NCI-H446 (cell line): ENCODE measurements around the gene RCOR2.
"Not testable (repeated sequence)": the region's sequence is repeated elsewhere in the genome, so short reads cannot be mapped to it uniquely, and the experiment has no call there.

ENCODE experiments used
- DNase-seq, 2 experiments: peaks; one replicate each; lab custom pipeline; 2025; lab: John Stamatoyannopoulos, UW

Gene RCOR2

DNA sequence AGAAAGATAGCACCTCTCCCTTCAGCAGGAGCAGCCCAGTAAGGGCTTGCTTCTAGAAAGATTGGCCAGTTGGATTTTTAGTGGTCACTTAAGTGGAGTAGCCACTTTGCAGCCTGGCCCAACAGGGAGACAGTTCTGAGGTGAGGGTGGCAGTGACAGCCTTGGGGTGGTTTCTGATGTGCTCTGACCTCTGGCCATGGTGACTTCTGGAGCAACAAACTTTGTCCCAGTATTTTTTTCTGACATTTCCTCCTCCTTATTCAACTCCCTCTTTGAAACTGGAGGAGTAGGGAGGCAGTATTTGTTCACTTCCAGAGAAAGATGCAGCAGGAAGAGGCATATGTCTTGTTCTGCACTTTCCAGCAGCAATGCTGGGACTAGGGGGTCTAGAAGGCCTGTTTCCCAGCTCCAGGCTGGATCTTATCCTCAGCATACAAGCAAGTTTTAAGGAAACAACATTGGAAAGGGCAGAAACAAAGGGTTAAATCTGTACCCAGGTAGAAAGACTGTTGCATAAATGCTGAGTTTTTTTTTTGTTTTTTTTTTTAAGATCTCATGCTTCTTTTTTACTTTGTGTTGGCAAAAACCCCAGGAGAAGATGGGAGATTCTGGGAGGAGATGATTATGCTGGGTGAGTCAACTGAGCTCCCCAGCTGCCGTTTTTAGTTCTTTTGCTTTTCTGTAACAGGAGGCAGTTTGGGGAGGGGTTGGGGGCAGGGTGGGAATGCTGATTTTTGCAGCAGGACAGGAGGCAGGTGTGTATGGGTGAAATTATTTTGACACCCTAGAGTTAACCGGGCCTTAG is 37.2 kb downstream of the RCOR2 start:
- peak; percentile 19 to 57 for DNase-seq

- no peak for DNase-seq
Observed at GRCh38 chr11:63877658-63878241, 39.2 kb downstream of the RCOR2 start.

- DNase-seq, result no peak
Observed at GRCh38 chr11:63876616-63877015, 40.3 kb downstream of the RCOR2 start.

DNA sequence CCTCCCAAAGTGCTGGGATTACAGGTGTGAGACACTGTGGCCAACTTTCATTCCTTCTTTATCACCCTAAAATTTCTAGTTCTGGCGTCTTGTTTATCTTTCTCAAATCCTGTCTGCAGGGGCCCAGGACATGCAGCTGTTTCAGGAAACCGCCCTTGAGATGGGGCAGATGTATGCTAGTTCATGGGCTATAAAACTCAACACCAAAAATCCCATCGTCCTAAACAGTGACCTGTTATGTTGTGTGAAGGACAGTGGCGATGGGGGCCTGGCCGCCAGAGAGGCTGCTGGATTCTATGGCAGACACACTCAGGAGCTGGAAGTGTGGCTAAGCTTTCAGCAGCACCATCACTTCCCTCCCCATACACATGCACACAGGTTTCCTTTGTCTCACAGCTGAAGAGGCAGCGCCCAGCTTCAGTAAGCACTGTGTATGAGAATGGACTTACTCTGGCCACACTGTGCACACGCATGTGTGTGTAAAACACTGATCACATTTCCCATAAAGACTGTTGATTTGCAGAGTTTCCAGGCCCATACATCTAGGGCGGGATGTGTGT is 41.4 kb downstream of the RCOR2 start:
- DNase-seq, result no peak

DNA sequence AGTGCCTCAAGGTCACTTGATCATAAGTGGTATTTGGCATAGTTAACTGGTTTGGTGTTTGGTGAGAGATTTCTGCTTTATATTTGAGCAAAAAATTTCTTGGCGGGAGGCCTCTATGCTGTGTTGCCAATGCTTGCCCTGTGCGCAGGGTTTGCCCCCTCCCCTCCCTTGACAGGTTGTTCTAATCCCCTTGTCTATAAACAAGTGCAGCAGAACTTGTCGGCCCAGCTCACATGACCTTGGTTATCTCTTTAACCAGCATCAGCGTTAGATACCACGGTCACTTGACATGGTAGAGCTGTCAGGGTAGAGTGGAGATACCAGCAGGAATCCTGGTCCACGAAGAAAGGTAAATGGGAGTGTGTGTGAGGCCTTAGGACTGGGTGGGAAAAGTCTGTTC is 42.5 kb downstream of the RCOR2 start:
- DNase-seq, result no peak

GRCh38 chr11:63873311-63873710 is 43.7 kb downstream of the RCOR2 start:
- DNase-seq, result no peak

DNA sequence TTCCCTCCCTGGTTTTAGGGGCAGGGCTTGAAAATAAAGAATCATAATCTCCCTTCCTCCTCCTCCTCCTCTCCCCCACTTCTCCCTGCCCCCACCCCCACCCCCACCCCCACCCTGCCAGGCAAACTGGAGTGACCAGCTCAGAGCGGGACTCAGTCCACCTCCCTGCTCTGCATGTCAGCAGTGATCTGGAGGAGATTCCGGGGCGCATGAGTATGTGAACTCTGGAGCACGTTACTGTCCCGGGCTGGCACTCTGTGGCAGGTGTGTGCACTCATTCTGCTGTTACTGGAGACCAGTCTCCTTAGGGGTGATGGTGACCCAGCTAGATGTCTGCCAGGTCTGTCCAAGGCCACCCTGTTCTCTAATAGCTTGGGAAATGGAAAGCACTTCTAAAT is 44.2 kb downstream of the RCOR2 start:
- DNase-seq, result no peak

GRCh38 chr11:63871962-63872799 is 44.8 kb downstream of the RCOR2 start:
- DNase-seq, result peak in 1 of 2 experiments; percentile 50

- DNase-seq, result no peak
Observed at GRCh38 chr11:63870351-63871140, 46.4 kb downstream of the RCOR2 start.

DNA sequence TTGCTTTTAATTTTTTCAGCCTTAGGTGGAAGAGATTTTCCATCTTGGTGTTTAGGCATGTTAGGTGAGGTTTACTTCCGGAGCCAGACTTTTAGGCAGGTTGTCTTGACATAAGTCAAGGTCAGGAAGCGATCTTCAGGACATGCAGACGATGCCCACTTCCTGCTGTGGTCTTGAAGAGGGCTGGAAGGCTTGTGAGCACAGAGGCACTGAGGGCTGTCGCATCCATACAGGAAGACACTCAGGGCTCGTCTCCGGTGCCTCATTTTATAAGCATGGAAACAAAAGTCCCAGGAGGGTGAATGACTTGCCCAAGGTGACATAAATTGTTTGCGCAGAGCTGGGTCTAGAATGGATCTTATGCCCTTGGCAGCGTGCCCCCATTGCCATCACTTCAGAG is 47.3 kb downstream of the RCOR2 start:
- DNase-seq, result no peak

DNA sequence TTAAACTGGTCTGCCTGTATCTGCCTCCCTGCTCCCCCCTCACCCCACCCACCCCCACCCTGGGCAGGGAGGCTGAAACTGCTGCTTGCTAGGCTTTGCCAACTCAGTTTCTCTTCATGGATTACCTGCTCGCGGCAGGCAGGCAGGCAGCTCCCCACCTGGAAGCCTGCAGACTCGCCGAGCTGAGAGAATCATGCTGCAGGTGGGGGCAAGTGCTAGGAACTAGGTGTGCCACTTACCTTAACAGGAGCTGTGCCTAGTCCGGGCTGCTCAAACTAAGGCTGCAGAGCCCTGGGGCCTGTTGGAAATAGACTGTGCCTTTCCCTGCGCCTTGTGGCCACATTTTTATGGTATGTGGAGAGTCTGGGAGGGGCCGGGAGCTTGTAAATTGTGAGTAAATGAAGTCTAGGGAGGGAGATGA is 47.8 kb downstream of the RCOR2 start:
- no peak for DNase-seq

- DNase-seq, result no peak
Observed at GRCh38 chr11:63868399-63869064, 48.4 kb downstream of the RCOR2 start.

DNA sequence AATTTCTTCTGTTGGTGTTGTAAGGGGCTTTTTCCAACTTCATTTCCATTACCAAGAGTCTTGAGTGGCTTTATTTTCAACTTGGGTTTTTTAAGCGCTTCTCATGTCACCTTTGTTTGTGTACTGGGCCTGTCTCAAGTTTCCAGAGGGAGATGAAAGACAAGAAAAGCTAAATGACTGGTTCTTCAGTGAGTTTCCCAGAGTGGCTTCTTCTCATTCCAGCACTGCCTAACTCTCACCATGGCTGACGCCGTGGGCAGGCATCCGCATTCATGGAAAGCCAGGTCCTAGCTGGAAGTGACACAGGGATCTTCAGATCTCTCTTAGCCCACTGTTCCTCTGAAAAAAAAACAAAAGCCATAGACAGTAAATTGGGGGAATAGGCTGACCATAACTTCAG is 49.5 kb downstream of the RCOR2 start:
- DNase-seq, result no peak

DNA sequence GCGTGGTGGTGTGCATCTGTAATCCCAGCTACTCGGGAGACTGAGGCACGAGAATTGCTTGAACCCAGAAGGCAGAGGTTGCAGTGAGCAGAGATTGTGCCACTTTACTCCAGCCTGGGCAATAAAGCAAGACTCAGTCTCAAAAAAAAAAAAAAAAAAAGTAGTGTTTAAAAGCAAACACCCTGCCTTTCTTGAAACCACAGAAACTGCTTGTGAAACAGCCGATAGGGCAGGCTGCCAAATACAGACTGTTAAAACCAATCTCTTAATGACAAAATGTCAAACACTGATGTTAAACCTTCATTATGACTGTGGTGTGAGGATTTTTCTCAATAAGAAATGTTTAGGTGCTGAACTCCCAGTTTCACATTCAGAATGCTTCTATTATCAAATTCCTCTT is 50.8 kb downstream of the RCOR2 start:
- no peak for DNase-seq

- DNase-seq, result not testable (repeated sequence)
Observed at GRCh38 chr11:63863620-63864019, 53.3 kb downstream of the RCOR2 start.

DNA sequence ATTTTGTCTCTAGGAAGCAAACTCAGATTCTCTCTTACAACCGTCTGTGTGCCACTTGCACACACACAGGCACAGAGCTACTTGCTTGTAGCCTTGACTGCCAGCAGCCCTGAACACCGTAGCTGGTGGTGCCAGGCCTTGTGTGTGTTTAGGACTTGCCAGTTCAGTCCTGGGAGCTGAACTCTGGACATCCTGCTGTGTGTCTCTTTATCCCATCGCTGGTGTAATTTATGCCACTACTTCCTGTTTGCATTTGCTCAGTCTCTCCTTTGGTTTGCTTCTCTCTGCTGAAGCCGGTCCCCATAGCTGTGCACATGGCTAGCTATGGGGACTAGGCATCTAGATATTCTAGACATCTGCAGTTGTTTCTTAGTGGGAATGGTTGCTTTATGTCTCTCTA is 54.0 kb downstream of the RCOR2 start:
- no peak for DNase-seq
